HG03103 (cell line): ENCODE measurements around the gene PON2.
"Not testable (repeated sequence)": the region's sequence is repeated elsewhere in the genome, so short reads cannot be mapped to it uniquely, and the experiment has no call there.

ENCODE experiments used
- ATAC-seq: cut with Tn5 transposase; IDR thresholded peaks from one replicate; pipeline ENCODE4 v1.9.1; 2021; ENCODE audit warnings: low read depth; ENCODE audit not compliant: unreplicated experiment

The PON2 gene

DNA sequence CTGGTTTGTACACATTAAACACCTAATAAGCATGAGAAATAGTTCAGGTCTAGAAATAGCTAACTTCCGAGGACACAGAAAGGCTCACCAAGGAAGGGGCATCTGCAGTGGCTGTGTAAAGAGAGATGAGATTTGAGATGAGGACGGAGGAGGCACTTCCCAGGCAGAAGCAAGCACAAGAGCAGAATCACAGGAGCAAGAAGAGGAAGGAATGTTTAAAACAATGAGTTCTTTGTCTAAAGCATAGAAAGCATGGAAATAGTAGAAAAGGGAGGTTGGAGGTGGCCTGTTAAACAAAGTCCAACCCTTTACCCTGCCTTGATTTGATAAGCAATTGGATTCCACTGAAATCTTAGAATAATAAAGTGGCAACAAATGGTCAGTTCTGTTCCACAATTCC, 27.1 kb downstream of the PON2 start:
- no peak for ATAC-seq

GRCh38 chr7:95405800-95406199, 29.0 kb downstream of the PON2 start:
- no peak for ATAC-seq

DNA sequence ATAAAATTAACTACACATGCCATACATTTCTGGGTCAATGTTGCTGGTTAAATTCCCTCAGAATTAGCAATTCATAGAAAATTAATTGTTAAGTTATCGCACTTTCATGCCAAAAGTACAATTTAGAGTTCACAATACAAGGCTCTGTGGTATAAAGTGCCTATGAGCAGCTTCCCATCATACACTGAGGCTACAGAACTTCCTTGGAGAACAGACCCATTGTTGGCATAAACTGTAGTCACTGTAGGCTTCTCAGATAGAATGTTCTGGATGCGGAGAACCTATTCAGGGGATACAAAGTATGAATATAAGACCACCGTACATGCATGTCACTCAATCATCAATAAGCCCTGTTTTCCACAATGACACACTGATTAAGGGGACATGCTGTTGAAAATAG, 29.6 kb downstream of the PON2 start:
- ATAC-seq = no peak

DNA sequence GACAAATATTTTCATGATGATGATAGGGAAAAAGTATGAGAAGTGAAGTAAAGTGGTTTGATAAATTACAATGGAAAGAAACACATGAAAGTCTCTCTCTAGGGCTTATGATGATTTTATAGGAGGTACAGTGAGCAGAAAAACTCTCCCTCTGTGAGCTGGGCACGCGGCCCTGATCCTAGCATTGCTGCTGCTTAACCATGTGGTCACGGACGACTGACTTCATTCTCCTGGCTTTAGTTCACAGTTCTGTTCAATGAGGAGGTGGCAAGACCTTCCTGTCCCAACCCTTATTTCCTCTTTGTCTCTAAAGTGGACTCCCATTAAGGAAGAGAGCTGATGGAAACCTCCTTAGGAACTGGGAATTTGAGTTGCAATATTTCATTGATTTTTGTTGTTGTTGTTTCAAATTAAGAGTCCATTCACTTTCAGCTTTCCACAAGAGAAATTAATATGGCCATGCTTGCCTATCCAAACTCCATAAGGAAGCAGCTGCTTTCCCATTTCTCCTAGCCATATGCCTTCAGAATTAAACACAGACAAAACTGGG, 30.4 kb downstream of the PON2 start:
- ATAC-seq = no peak

DNA sequence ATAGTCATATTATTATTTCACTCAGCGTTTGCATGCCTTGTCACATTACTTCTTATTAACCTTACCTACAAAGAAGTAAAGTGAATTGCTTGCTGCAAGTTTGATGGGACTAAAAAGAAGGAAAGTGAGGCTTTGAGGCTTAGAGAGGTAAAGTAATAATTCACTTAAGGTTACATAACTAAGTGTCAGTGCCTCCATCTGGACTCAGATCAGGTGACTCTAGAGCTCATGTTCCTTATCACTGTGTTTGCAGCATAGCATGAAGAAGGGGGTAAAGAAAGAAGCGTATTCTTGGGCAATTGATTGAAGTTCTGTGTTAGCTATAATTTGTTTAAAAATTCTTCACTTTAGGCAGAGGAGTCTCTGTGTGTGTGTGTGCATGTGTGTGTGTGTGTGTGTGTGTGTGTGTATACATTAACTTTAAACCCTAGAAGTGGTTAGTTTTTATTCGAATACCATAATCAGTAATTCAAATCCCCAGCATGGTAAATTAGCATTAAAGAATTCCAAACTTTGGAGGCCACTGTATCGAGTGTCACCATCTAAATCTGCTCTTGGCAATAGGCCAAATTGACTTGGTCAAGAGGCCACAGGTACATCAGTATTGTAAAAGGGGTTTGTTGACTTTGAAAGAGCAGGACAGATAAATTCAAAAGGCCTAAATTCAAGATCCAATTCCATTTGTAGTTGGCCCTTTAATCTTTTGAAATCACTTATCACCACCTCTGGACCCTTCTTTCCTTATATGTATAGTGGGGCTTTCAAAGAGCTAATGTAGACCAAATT, 36.5 kb downstream of the PON2 start:
- no peak for ATAC-seq

GRCh38 chr7:95397381-95397780, 37.4 kb downstream of the PON2 start:
- no peak for ATAC-seq

- peak; percentile 61 for ATAC-seq
Observed at GRCh38 chr7:95396136-95397032, 38.4 kb downstream of the PON2 start, which contains the start of gene PON3. Gene PON3, minus strand, starts transcription at chr7:95396375. Its CDS starts 25 bp downstream, at chr7:95396350.

- no peak for ATAC-seq
Observed at GRCh38 chr7:95395755-95396135, 39.1 kb downstream of the PON2 start.

GRCh38 chr7:95394370-95394769, 40.5 kb downstream of the PON2 start:
- ATAC-seq = no peak

GRCh38 chr7:95391761-95392160, 43.1 kb downstream of the PON2 start:
- no peak for ATAC-seq

DNA sequence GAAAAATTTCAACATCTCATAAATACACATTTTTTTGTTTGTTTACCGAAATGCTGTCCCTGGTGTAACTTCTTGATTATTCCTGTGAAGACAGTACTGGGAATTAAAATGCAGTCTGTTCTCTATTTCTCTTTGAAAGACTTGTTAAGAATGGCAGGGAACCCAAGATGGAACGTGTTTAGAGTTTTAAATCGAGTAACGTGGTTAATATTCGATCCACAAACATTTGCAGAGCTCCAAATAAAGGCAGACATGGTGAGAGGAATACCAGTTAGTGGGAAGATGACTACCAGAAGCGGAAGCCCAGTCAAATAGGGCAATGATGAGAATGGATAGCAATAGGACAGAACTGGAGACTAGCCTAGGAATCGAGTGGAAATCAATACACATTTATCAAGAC, 45.3 kb downstream of the PON2 start:
- ATAC-seq = no peak

DNA sequence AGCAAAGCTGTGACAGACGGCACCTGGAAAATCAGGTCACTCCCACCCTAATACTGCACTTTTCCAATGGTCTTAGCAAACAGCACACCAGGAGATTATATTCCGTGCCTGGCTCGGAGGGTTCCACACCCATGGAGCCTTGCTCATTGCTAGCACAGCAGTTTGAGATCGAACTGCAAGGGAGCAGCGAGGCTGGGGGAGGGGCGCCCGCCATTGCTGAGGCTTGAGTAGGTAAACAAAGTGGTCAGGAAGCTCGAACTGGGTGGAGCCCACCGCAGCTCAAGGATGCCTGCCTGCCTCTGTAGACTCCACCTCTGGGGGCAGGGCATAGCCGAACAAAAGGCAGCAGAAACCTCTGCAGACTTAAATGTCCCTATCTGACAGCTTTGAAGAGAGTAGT, 55.4 kb downstream of the PON2 start:
- ATAC-seq = not testable (repeated sequence)

DNA sequence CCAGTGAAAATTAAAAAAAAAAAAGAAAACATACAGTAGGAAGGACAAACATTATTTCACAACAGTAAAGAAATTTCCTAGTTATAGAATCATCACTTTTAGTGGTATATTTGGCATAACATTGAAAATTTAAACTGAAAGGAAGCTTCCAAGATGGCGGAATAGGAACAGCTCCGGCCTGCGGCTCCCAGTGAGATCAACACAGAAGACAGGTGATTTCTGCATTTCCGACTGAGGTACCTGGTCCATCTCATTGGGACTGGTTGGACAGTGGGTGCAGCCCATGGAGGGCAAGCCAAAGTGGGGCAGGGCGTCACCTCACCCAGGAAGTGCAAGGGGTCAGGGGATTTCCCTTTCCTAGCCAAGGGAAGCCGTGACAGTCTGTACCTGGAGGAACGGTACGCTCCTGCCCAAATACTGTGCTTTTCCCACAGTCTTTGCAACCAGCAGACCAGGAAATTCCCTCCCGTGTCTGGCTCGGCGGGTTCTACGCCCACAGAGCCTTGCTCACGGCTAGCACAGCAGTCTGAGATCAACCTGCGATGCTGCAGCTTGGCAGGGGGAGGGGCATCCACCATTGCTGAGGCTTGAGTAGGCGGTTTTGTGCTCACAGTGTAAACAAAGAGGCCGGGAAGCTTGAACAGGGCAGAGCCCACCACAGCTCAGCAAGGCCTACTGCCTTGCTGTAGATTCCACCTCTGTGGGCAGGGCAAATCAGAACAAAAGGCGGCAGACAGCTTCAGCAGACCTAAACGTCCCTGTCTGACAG, 58.0 kb downstream of the PON2 start:
- ATAC-seq = no peak

GRCh38 chr7:95375591-95376257, 59.1 kb downstream of the PON2 start:
- ATAC-seq = no peak

DNA sequence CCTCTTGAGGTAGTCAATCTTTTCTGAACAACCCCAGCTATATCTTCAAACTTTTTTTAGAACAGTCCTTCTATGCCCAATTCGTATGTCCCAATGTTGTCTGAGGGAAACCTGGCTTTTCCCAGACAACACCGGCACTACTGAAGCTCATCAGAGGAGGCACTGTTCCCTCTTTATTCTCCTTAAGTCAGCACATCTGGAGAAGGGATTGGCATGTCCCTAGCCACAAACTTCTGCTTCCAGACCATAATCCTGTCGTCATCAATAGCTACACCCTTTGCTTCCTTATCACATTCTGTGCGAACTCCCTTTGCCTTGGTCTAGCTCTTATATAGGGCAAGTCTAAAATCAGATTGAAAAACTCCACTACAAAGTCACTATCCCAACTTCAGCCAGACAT, 61.5 kb downstream of the PON2 start:
- no peak for ATAC-seq

DNA sequence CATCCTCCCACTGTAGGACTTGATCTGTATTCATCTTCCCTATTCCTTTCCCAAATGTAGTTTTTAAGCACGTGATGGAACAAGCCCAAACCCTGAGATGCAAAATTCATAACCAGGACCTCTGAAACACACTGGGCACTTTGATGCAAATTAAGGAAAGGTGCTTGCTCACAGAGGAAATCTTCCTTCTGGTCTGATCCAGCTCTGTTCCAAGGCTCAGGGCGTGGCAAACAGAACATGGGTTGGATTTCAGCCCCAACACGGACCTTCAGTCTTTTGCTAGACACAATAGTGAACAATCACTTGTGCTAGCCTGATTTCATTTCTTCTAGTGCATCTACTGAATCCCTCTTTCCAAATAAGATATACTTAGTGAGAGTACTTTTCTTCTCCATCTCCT, 66.6 kb downstream of the PON2 start:
- no peak for ATAC-seq

DNA sequence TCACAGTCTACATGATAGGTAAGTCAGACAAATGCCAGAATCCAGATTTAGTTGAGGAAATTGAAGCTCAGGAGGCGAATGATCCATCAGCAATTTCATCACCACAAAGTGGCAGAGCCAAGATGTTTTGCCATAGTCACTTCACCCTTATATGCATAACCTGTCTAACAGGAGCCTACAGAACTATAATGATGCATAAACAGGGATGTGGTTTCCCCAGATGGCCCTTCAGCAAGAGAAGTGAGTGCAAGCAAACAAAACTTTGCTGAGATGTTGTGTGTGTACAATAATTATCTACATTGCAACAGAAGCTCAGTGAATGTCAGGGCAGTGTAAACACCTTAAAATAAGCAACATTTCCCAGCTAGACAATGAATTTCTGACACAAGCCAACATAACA, 67.2 kb downstream of the PON2 start:
- ATAC-seq = no peak

DNA sequence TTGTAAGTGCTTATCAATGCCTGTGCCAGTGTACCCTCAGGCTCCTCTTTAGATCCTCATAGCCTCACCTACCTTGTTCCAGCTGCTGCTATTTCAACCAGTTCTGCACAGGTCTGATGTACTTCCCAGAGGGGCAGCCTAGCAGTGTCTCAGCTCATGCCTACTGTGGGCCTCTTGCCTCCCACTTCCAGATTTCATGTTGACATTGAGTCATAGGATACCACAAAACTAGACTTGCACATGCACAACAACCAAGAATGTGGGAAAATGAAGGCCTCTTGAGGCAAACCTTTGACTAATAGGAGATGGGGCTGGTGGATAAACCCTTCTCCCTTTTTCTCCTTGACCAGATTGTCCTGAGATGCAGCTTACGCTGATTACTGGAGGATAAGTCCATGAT, 69.7 kb downstream of the PON2 start:
- ATAC-seq = no peak

DNA sequence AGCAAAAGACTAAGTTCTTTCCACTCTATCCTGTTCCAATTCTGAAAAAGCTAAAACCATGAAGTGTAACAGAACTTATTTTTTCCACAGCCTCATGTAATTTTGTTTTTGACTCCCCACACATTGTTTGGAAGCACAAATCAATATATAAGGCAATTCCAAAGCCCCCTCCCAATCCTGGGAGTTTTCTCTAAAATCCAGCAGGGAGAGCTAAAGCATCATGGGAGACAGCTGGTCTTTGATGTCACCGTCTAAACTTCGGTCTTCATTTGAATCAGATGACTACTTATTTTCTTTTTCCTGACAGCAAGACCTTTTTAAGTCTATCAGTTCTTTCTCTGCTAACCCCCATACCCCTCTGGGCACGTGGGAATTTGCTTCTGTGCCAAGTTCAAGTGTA, 77.2 kb downstream of the PON2 start:
- ATAC-seq = no peak
